Tibial nerve (tissue), 4 donors: ENCODE data around the gene SERPINA3.

Experiments
- CTCF ChIP-seq, 5 experiments: fragments of 200-600 bp in 3 of 5; fragments of 450-650 bp in 2 of 5; sonication (generic) in 3 of 5; IDR thresholded peaks; one replicate each; pipeline ENCODE4 v1.5.1; 2016 to 2019; ENCODE audit warnings: antibody characterized with exemption in 5 of 5, mild to moderate bottlenecking in 3 of 5, moderate library complexity in 2 of 5
- EP300 ChIP-seq, 2 donors: sonication (generic); formaldehyde crosslinking; IDR thresholded peaks; one replicate each; pipeline ENCODE4 v1.6.1; 2017; ENCODE audit warnings: antibody characterized with exemption in 2 of 2, mild to moderate bottlenecking in 1 of 2
- POLR2A ChIP-seq, 2 donors: fragments of 450-650 bp; IDR thresholded peaks; one replicate each; pipeline ENCODE4 v1.6.1; 2017; ENCODE audit warnings: antibody characterized with exemption in 2 of 2, mild to moderate bottlenecking in 2 of 2, moderate library complexity in 2 of 2

DNA sequence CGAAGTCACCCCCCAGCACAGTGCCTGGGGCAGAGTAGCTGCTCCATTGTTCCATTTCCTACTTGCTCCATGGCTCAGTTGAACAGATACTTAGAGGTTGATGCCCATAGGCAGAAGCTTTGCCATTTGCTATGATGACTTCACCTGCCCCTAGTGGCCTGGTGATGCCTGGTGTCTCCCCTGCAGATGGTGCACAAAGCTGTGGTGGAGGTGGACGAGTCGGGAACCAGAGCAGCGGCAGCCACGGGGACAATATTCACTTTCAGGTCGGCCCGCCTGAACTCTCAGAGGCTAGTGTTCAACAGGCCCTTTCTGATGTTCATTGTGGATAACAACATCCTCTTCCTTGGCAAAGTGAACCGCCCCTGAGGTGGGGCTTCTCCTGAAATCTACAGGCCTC, 20.3 kb upstream of the SERPINA3 start:
- no peak for TF ChIP-seq CTCF (IDR thresholded peaks at IDR 0.05)
- TF ChIP-seq POLR2A (IDR thresholded peaks at IDR 0.05) = no peak
- TF ChIP-seq EP300 (IDR thresholded peaks at IDR 0.05) = no peak
